GM23338 (cell line): Measurements from ENCODE around the gene SMURF2. TPM values are rescaled to one million over a fixed set of nuclear protein-coding genes. Genes with fewer than 3 reads are reported as not detected.

Source experiments
- ATAC-seq: fragments of 200-7000 bp; cut with Tn5 transposase; 3 replicates; pipeline ENCODE4 v1.9.1; 2020
- DNase-seq: peaks from one replicate; pipeline ENCODE4 v3.0.0-alpha.2; 2015; ENCODE audit warnings: low spot score
- H2AFZ ChIP-seq: fragments of 200-600 bp; sonication (generic); 2 replicates; pipeline ENCODE4 v1.8.0; 2016; ENCODE audit warnings: antibody characterized with exemption, mild to moderate bottlenecking, moderate library complexity
- H3F3A ChIP-seq: fragments of 200-600 bp; sonication (generic); replicated peaks from 2 replicates; pipeline ENCODE4 v1.8.0; 2017; ENCODE audit warnings: antibody characterized with exemption, mixed run types, low read depth
- H3K27ac ChIP-seq: fragments of 200-600 bp; sonication (generic); 2 replicates; pipeline ENCODE4 v1.6.1; 2016; ENCODE audit warnings: low read depth
- H3K27me3 ChIP-seq: fragments of 200-600 bp; sonication (generic); 2 replicates; pipeline ENCODE4 v1.8.0; 2016; ENCODE audit warnings: mild to moderate bottlenecking, mixed run types, moderate library complexity; ENCODE audit not compliant: insufficient read depth
- H3K36me3 ChIP-seq: fragments of 200-600 bp; sonication (generic); 2 replicates; pipeline ENCODE4 v1.8.0; 2016; ENCODE audit warnings: mild to moderate bottlenecking; ENCODE audit not compliant: insufficient read depth
- H3K4me1 ChIP-seq: fragments of 200-600 bp; sonication (generic); 2 replicates; pipeline ENCODE4 v1.8.0; 2016; ENCODE audit warnings: mild to moderate bottlenecking, moderate library complexity; ENCODE audit not compliant: insufficient read depth
- H3K4me2 ChIP-seq: fragments of 200-600 bp; sonication (generic); 2 replicates; pipeline ENCODE4 v1.7.1; 2017; ENCODE audit warnings: mixed run types
- H3K4me3 ChIP-seq: fragments of 200-600 bp; sonication (generic); 2 replicates; pipeline ENCODE4 v1.6.1; 2016; ENCODE audit warnings: mixed run types
- H3K79me2 ChIP-seq: fragments of 200-600 bp; sonication (generic); replicated peaks from 2 replicates; pipeline ENCODE4 v1.8.0; 2017; ENCODE audit warnings: mild to moderate bottlenecking; ENCODE audit not compliant: insufficient read depth
- H3K9me2 ChIP-seq: fragments of 200-600 bp; sonication (generic); 2 replicates; pipeline ENCODE4 v1.8.0; 2017; ENCODE audit not compliant: insufficient read depth
- H4K20me1 ChIP-seq: fragments of 200-600 bp; sonication (generic); replicated peaks from 2 replicates; pipeline ENCODE4 v1.8.0; 2017; ENCODE audit warnings: mild to moderate bottlenecking; ENCODE audit not compliant: insufficient read depth
- H3K27ac Mint-ChIP-seq: 2 replicates; pipeline ENCODE4 v1.8.0; 2020; ENCODE audit warnings: inconsistent platforms, mild to moderate bottlenecking, moderate library complexity, mixed read lengths
- H3K27me3 Mint-ChIP-seq: 3 replicates; pipeline ENCODE4 v1.8.0; 2022; ENCODE audit warnings: low read depth, mild to moderate bottlenecking, moderate library complexity, mixed read lengths, inconsistent platforms; ENCODE audit not compliant: insufficient read depth, poor library complexity
- H3K36me3 Mint-ChIP-seq: 3 replicates; pipeline ENCODE4 v1.8.0; 2021; ENCODE audit warnings: low read depth, mild to moderate bottlenecking, inconsistent platforms, moderate library complexity, mixed read lengths
- H3K4me1 Mint-ChIP-seq: 3 replicates; pipeline ENCODE4 v1.8.0; 2020; ENCODE audit warnings: mild to moderate bottlenecking, inconsistent platforms, mixed read lengths
- H3K4me3 Mint-ChIP-seq: 3 replicates; pipeline ENCODE4 v1.8.0; 2021; ENCODE audit warnings: moderate library complexity, mild to moderate bottlenecking, inconsistent platforms, mixed read lengths
- H3K9me3 Mint-ChIP-seq: 3 replicates; pipeline ENCODE4 v1.8.0; 2020; ENCODE audit warnings: moderate library complexity, mild to moderate bottlenecking, inconsistent platforms, mixed read lengths
- CREB1 ChIP-seq: fragments of 250-450 bp; sonication (Bioruptor Pico); IDR thresholded peaks from 2 replicates; pipeline ENCODE4 v1.5.0; 2020; ENCODE audit warnings: low read depth, mild to moderate bottlenecking, moderate library complexity
- EZH2 ChIP-seq: fragments of 200-600 bp; sonication (generic); IDR thresholded peaks from one replicate; pipeline ENCODE4 v1.8.0; 2017; ENCODE audit warnings: antibody characterized with exemption, mild to moderate bottlenecking, low read depth; ENCODE audit not compliant: unreplicated experiment
- EZH2phosphoT487 ChIP-seq: fragments of 200-600 bp; sonication (generic); IDR thresholded peaks from one replicate; pipeline ENCODE4 v1.8.1; 2018; ENCODE audit warnings: antibody characterized with exemption; ENCODE audit not compliant: unreplicated experiment
- JUNB ChIP-seq: IDR thresholded peaks from one replicate; pipeline ENCODE4 v1.6.1; 2016; ENCODE audit warnings: antibody characterized with exemption; ENCODE audit not compliant: unreplicated experiment
- POLR2AphosphoS5 ChIP-seq: IDR thresholded peaks from 2 replicates; pipeline ENCODE4 v1.6.1; 2016; ENCODE audit warnings: antibody characterized with exemption, low read depth
- STAT1 ChIP-seq: IDR thresholded peaks from one replicate; pipeline ENCODE4 v1.6.1; 2016; ENCODE audit warnings: antibody characterized with exemption; ENCODE audit not compliant: unreplicated experiment
- polyA plus RNA-seq: library from polyadenylated mRNA; unstranded; fragments of >200 nt; fragmentation: Nextera tagmentation; extraction: Ambion mirVana; gene quantifications from 2 replicates; pipeline ENCODE4 v1.2.1, GENCODE V29; 2016
- total RNA-seq: library from RNA; depleted of rRNA; stranded (reverse); fragments of >200 nt; shearing (Covaris generic); gene quantifications from 2 replicates; pipeline ENCODE4 v1.2.3, GENCODE V29; 2014
- TF ChIP-seq, protein P1 (sequence below): fragments of 250-450 bp; sonication (Bioruptor Pico); IDR thresholded peaks from 2 replicates; pipeline ENCODE4 v1.5.0; 2020; ENCODE audit warnings: mild to moderate bottlenecking, moderate library complexity
- TF ChIP-seq, protein P2 (sequence below): IDR thresholded peaks from one replicate; pipeline ENCODE4 v1.6.1; 2018; ENCODE audit warnings: antibody characterized with exemption; ENCODE audit not compliant: unreplicated experiment
- TF ChIP-seq, protein P3 (sequence below): IDR thresholded peaks from 2 replicates; pipeline ENCODE4 v1.6.1; 2016; ENCODE audit warnings: antibody characterized with exemption
- TF ChIP-seq, protein P4 (sequence below), 2 experiments: fragments of 200-600 bp in 1 of 2; sonication (generic) in 1 of 2; conservative IDR thresholded peaks; 2 replicates each; pipeline versions ENCODE4 v1.5.1 to v1.6.1; 2016 to 2017; ENCODE audit warnings: antibody characterized with exemption in 2 of 2, low read depth in 2 of 2, mild to moderate bottlenecking in 2 of 2, moderate library complexity in 1 of 2

The SMURF2 gene
- total and polyA plus RNA-seq, 2 experiments from 2014 or later, result 12.1 to 29.6 TPM

DNA sequence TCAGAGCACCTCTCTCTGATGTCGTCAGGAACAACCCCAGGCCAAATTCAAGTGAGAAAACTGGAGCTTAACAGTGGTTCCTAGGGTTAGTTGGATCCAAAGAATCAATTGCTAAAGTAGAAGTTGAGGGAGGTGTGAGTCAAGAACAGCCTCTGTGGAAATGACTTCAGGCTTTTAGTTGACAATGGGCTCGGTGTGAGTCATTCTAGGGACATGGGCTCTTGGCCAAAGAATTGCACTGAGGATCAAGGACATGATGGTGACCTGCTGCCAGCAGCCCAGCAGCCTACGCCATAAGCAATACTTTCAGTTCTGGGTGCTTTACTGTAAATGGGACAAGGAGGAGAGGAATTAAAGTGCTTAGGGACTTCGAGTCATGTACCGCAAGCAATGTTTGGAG, 32.1 kb upstream of the SMURF2 start:
- H3K4me1 Mint-ChIP-seq, result no peaks in the 10 kb centered on the region
- H3K27me3 Mint-ChIP-seq, result no peaks in the 10 kb centered on the region
- no peaks in the 10 kb centered on the region for H3K36me3 Mint-ChIP-seq
- H3K4me3 Mint-ChIP-seq, result no peak overlapping the region
- Histone ChIP-seq H3K27me3 (no peaks in the 10 kb centered on the region), H3K4me1 (no peaks in the 10 kb centered on the region), H3K9me2 (no peaks in the 10 kb centered on the region), H3K4me2 (no peak overlapping the region), H3K4me3 (no peak overlapping the region), H3K27ac (no peak overlapping the region), H3K36me3 (no peaks in the 10 kb centered on the region), H4K20me1 (no peaks in the 10 kb centered on the region), H3F3A (no peaks in the 10 kb centered on the region), H2AFZ (no peak overlapping the region), H3K79me2 (no peaks in the 10 kb centered on the region)
- TF ChIP-seq, protein P1, sequence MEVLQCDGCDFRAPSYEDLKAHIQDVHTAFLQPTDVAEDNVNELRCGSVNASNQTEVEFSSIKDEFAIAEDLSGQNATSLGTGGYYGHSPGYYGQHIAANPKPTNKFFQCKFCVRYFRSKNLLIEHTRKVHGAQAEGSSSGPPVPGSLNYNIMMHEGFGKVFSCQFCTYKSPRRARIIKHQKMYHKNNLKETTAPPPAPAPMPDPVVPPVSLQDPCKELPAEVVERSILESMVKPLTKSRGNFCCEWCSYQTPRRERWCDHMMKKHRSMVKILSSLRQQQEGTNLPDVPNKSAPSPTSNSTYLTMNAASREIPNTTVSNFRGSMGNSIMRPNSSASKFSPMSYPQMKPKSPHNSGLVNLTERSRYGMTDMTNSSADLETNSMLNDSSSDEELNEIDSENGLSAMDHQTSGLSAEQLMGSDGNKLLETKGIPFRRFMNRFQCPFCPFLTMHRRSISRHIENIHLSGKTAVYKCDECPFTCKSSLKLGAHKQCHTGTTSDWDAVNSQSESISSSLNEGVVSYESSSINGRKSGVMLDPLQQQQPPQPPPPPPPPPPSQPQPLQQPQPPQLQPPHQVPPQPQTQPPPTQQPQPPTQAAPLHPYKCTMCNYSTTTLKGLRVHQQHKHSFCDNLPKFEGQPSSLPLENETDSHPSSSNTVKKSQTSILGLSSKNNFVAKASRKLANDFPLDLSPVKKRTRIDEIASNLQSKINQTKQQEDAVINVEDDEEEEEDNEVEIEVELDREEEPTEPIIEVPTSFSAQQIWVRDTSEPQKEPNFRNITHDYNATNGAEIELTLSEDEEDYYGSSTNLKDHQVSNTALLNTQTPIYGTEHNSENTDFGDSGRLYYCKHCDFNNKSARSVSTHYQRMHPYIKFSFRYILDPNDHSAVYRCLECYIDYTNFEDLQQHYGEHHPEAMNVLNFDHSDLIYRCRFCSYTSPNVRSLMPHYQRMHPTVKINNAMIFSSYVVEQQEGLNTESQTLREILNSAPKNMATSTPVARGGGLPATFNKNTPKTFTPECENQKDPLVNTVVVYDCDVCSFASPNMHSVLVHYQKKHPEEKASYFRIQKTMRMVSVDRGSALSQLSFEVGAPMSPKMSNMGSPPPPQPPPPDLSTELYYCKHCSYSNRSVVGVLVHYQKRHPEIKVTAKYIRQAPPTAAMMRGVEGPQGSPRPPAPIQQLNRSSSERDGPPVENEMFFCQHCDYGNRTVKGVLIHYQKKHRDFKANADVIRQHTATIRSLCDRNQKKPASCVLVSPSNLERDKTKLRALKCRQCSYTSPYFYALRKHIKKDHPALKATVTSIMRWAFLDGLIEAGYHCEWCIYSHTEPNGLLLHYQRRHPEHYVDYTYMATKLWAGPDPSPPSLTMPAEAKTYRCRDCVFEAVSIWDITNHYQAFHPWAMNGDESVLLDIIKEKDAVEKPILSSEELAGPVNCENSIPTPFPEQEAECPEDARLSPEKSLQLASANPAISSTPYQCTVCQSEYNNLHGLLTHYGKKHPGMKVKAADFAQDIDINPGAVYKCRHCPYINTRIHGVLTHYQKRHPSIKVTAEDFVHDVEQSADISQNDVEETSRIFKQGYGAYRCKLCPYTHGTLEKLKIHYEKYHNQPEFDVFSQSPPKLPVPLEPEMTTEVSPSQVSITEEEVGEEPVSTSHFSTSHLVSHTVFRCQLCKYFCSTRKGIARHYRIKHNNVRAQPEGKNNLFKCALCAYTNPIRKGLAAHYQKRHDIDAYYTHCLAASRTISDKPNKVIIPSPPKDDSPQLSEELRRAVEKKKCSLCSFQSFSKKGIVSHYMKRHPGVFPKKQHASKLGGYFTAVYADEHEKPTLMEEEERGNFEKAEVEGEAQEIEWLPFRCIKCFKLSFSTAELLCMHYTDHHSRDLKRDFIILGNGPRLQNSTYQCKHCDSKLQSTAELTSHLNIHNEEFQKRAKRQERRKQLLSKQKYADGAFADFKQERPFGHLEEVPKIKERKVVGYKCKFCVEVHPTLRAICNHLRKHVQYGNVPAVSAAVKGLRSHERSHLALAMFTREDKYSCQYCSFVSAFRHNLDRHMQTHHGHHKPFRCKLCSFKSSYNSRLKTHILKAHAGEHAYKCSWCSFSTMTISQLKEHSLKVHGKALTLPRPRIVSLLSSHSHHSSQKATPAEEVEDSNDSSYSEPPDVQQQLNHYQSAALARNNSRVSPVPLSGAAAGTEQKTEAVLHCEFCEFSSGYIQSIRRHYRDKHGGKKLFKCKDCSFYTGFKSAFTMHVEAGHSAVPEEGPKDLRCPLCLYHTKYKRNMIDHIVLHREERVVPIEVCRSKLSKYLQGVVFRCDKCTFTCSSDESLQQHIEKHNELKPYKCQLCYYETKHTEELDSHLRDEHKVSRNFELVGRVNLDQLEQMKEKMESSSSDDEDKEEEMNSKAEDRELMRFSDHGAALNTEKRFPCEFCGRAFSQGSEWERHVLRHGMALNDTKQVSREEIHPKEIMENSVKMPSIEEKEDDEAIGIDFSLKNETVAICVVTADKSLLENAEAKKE (CRISPR knock-in tag), result no peak
- TF ChIP-seq POLR2AphosphoS5 (no peak), STAT1 (no peak), JUNB (no peak), EZH2 (no peak), CREB1 (CRISPR knock-in tag) (no peak), EZH2phosphoT487 (no peak)
- TF ChIP-seq, protein P2, sequence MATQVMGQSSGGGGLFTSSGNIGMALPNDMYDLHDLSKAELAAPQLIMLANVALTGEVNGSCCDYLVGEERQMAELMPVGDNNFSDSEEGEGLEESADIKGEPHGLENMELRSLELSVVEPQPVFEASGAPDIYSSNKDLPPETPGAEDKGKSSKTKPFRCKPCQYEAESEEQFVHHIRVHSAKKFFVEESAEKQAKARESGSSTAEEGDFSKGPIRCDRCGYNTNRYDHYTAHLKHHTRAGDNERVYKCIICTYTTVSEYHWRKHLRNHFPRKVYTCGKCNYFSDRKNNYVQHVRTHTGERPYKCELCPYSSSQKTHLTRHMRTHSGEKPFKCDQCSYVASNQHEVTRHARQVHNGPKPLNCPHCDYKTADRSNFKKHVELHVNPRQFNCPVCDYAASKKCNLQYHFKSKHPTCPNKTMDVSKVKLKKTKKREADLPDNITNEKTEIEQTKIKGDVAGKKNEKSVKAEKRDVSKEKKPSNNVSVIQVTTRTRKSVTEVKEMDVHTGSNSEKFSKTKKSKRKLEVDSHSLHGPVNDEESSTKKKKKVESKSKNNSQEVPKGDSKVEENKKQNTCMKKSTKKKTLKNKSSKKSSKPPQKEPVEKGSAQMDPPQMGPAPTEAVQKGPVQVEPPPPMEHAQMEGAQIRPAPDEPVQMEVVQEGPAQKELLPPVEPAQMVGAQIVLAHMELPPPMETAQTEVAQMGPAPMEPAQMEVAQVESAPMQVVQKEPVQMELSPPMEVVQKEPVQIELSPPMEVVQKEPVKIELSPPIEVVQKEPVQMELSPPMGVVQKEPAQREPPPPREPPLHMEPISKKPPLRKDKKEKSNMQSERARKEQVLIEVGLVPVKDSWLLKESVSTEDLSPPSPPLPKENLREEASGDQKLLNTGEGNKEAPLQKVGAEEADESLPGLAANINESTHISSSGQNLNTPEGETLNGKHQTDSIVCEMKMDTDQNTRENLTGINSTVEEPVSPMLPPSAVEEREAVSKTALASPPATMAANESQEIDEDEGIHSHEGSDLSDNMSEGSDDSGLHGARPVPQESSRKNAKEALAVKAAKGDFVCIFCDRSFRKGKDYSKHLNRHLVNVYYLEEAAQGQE, result no peak
- TF ChIP-seq, protein P3, sequence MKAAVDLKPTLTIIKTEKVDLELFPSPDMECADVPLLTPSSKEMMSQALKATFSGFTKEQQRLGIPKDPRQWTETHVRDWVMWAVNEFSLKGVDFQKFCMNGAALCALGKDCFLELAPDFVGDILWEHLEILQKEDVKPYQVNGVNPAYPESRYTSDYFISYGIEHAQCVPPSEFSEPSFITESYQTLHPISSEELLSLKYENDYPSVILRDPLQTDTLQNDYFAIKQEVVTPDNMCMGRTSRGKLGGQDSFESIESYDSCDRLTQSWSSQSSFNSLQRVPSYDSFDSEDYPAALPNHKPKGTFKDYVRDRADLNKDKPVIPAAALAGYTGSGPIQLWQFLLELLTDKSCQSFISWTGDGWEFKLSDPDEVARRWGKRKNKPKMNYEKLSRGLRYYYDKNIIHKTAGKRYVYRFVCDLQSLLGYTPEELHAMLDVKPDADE, result no peak
- TF ChIP-seq, protein P4, sequence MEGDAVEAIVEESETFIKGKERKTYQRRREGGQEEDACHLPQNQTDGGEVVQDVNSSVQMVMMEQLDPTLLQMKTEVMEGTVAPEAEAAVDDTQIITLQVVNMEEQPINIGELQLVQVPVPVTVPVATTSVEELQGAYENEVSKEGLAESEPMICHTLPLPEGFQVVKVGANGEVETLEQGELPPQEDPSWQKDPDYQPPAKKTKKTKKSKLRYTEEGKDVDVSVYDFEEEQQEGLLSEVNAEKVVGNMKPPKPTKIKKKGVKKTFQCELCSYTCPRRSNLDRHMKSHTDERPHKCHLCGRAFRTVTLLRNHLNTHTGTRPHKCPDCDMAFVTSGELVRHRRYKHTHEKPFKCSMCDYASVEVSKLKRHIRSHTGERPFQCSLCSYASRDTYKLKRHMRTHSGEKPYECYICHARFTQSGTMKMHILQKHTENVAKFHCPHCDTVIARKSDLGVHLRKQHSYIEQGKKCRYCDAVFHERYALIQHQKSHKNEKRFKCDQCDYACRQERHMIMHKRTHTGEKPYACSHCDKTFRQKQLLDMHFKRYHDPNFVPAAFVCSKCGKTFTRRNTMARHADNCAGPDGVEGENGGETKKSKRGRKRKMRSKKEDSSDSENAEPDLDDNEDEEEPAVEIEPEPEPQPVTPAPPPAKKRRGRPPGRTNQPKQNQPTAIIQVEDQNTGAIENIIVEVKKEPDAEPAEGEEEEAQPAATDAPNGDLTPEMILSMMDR (conservative IDR thresholded peaks at IDR 0.05; ENCODE audit: low read depth in 2 of 2), result no peak
- DNase-seq (no peak), ATAC-seq (no peak)
- no peaks in the 10 kb centered on the region for H3K9me3 Mint-ChIP-seq
- no peak overlapping the region for H3K27ac Mint-ChIP-seq
